ENCODE data around the gene FAM161A.

FAM161A gene

GRCh38 chr2:61784643-61785042 lies 69.2 kb downstream of the FAM161A start:
- no peak for DNase-seq

GRCh38 chr2:61775956-61776570 lies 77.8 kb downstream of the FAM161A start:
- no peak for DNase-seq

All from fibroblast of skin of scalp (primary cell).